Measurements from ENCODE around the gene RALGPS1. TPM values are rescaled to one million over a fixed set of nuclear protein-coding genes. Genes with fewer than 3 reads are reported as not detected.

RALGPS1 gene
- total RNA-seq, 1 experiment from 2014 or later: 3.3 TPM

DNA sequence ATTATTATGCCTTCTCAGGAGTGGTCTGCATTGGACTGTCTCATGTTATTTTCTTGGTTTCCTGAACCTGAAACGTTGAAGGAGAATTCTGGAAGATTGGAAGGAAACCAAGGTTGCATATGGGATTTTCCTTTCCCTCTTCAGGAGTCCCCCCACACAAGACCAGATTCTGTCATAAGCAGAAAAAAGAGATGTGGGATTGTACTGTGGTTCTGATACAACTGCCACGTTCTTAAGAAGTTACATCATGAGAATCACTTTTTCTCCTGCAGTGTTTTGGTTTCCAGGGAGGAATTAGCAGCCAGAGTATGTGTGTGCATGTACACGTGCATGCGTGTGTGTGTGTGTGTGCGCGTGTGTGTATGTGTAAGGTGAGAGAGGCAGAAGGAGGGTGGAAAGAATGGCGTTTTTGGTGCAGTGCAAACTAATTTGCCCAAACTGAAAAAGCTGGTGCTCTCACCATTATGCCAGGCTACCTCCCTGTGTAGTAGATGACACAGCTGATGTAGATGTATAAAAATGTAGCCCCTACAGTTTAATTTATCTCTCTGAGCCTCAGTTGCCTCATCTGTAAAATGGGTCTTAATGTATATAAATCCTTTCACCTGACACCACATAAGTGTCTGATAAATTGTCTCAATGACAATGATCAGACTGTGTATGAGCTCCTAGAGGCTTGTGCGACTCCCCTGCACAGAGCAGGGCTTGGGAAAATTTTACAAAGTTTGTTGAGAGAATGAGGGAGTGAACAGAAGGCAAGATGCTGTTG is 38.6 kb downstream of the RALGPS1 start:
- no peak for DNase-seq (ENCODE audit: extremely low read depth, low read depth)

DNA sequence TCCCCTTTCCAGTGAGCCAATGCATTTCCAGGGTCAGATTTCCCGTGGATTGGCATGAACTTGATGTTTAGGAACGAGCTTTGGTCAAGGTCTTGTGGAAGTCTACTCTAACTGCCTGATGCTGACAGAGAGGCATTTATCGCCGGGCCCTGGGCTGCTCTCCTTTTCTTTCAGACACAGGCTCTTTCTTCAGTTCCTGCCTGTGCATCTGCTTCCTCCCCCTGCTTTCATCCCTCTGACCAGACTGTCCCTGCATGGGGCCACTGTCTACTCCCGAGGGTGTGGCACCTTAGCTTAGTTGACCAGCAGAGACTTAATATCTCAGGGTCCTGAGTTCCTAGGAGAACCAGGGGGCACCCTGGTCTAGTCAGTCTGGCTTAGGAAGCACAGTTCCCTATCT is 41.2 kb downstream of the RALGPS1 start:
- DNase-seq (ENCODE audit: extremely low read depth, low read depth): no peak

DNA sequence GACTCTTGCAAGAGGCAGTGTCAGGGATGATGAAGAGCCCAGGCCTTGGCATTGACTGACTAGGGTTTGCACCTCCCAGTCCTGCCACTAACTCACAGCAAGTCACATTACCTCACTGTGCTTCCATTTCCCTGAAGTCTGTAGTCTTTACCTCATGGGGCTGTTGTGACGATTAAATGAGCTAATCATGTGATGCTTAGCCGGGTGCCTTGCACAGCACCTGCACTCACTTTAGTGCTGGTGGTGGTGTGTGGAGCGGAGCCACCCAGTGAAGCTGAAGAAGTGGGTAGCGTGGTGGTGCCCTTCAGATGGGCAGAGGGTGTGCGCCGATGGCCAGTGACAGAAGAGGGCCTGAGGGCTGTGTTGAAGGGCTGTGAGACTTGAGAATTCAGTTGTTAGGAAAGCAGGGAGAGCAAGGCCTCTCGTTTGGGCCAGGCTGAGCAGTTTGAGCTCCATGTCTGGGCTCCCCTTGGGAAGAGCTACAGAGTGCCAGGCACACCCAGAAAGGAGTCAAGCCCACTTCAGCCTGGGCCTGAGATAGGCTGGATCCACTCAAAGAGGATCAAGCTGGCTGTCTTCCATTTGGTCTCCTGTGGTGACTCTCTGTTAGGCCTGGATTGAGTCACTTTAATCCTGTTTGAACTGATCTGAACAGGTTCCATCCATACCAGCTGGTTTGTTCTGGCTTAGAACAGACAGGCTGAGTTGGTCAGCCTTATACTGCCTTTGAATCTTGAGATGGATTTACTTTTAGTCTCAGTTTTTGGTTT is 42.5 kb downstream of the RALGPS1 start:
- DNase-seq (ENCODE audit: extremely low read depth, low read depth): no peak

DNA sequence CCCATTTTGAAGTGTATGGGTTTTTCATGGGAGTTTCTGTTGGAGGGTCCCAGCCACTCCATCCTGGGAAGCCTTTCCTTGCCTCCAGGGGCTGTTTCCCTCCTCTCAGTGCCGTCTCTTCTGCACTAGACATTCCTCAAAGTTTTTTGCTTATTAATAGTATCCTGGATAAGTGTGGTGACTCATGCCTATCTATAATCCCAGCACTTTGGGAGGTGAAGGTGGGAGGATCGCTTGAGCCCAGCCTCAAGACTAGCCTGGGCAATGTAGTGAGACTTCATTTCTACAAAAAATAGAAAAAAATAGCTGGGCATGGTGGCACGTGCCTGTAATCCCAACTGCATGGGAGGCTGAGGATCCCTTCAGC is 43.1 kb downstream of the RALGPS1 start:
- DNase-seq (ENCODE audit: extremely low read depth, low read depth): no peak

DNA sequence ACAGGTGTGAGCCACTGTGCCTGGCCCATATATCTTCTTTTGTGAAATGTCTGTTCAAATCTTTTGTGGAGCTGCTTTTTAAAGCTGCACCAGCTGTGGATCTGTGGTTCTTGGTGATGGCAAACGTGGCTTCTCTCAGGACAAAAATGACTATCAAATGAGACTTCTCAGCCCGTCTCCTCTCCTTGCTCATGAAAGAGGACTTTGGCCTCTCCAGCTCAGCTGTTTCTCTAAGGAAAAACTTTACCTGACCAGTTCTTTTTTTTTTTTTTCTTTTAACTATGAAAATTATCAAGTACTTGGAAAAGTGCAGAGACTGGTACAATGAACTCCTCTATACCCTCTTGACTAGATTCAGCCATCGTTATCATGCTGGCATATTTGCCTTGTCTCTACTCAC is 44.8 kb downstream of the RALGPS1 start:
- no peak for DNase-seq (ENCODE audit: extremely low read depth, low read depth)

DNA sequence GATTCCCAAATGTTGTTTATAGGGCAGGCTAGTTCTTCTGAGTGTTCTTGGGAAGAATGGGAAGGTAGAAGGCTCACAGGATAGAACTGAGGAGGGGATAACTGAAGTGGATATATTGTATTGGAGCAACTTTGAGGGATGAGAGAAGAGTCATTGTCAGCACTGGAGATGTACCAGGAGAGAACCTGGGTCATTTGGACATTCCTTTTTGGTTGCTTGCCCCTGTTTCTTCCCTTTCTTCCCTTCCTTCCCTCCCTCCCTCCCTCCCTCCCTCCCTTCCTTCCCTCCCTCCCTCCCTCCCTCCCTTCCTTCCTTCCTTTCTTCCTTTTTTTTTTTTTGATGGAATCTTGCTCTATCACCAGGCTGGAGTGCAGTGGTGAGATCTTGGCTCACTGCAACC is 45.3 kb downstream of the RALGPS1 start:
- DNase-seq (ENCODE audit: extremely low read depth, low read depth): no peak

DNA sequence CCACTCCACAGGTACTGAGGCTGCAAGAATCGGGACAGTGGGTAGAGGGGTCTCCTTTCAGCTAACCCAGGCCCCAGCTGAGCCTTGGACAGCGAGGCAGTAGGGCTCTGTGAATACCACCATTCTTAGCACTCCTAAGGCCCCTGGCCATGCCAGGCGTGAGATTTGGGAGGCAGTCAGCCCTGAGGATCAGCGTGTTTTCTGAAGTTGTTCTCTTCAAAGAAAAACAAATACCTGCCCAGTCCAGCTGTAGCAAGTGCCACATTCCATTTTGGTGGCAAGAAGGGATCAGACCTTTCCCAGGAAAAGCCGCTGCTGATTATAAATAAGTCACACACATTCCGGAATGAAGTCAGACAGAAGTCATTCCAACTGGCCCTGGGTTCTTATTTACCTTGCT is 47.8 kb downstream of the RALGPS1 start:
- DNase-seq (ENCODE audit: extremely low read depth, low read depth): no peak

DNA sequence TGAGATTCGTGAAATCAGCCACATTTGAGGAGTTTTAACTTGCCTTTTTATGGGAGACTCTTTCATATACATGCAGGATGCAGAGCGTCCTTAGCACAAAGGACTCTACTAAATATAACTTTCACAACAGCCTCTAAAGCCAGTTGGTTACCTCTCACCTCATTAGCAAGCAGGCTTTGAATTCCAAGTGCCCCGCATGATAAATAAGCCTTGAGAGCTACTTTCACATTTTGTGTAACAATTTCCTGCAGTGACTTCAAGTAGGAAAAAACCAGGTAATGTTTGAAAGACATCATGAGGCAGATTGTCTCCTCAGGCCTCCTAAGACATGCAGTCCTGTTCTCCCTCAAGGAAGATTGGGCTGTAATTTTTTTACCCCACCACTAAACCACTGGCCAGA is 50.5 kb downstream of the RALGPS1 start:
- no peak for DNase-seq (ENCODE audit: extremely low read depth, low read depth)

DNA sequence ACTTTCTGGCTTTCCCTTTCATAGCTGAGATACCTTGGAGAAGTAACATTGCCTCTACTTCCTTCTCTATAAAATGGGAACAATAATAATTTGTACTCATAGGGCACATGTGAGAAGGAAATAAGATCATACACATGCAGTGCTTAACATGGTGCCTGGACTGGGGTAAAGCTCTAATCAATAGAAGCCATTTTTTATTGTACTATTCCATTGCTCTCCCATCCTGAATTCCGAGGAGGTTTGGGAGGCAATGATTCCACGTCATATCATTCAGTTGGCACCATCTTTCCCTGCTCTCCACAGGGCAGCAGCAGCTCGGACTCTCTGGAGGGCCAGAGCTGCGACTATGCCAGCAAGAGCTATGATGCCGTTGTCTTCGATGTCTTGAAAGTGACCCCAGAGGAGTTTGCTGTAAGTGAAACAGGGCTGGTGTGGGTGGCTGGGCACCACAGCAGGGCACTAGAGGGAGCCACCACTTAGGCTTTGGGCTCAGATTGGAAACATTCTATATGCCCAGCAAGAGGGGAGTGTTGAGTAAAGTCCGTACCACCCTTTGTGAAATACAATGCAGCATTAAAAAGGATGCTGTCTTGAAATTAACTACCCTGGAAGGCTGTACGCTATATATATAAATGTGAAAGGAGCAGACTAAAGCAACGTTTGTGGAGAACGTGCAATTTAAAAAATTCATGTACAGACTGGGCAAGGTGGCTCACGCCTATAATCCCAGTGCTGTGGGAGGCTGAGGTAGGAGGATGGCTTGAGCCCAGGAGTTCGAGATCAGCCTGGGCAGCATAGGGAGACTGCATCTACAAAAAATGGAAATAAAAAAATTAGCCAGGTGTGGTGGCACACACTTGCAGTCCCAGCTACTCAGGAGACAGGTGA is 51.2 kb downstream of the RALGPS1 start:
- peak; percentile 72 for DNase-seq (ENCODE audit: extremely low read depth, low read depth)

DNA sequence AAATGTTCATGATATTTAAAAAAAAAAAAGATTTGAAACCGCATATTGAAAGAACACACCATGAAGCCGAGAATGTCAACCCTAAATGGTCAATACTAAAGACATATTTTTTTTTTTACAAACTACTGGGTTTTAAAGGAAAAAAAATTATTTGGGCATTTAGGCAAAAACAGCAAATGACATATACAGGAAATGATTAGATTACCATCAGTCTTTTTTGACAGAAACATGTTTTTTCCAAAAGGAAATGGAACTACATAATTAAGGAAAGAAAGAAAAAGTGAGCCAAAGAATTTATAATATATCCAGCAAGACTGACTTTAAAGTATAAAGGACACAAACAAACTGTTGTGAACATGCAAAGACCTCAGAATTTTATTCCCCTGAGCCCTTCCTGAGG is 56.7 kb downstream of the RALGPS1 start:
- no peak for DNase-seq (ENCODE audit: extremely low read depth, low read depth)

DNA sequence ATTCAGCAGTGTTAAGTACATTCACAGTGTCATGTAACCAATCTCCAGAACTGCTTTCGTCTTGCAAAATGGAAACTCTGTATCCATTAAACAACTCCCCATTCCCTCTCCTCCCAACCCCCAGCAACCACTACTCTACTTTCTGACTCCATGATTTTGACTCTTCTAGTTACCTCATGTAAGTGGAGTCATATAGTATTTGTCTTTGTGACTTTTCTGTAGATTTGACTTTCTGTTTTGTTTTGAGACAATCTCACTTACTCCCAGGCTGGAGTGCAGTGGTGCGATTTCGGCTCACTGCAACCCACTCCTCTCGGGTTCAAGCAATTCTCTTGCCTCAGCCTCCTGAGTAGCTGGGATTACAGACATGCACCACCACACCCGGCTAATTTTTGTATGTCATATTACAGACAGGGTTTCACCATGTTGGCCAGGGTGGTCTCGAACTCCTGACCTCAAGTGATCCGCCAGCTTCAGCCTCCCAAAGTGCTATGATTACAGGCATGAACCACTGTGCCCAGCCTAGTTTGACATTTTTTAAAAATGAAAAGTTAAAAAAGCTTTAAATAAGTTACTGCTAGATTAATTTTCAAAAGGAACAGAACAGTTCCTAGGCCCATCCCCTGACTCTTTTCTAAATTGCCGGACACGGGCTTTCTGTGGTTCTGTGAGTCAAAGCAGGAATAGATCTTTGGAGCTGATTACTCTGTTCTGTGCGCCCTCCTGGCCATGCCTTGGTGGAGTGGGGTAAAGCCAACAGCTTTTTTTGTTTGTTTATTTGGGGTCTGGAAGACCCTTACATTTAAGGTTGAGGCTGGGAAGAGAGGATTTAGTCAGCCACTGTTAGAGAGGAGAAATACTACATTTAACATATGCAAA is 59.3 kb downstream of the RALGPS1 start:
- DNase-seq (ENCODE audit: extremely low read depth, low read depth): no peak

DNA sequence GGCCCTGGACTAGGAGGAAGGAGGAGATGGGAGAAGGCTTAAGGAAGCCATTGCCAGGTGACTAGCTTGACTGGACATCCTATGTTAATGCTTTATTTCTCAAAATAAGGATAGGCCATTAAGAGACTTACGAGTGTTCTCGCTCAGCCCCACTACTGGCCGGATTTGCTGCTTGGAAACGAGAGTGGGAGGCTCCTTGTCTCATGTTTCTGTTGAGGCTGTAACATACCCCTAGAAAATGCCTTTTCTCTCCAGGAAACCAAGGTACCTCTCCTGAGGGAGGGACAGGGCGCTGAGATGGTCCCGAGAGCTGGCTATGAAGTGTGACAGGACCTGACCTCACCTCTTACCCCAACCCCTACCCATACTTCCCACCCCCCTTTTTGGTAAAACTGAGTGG is 60.0 kb downstream of the RALGPS1 start:
- no peak for DNase-seq (ENCODE audit: extremely low read depth, low read depth)

DNA sequence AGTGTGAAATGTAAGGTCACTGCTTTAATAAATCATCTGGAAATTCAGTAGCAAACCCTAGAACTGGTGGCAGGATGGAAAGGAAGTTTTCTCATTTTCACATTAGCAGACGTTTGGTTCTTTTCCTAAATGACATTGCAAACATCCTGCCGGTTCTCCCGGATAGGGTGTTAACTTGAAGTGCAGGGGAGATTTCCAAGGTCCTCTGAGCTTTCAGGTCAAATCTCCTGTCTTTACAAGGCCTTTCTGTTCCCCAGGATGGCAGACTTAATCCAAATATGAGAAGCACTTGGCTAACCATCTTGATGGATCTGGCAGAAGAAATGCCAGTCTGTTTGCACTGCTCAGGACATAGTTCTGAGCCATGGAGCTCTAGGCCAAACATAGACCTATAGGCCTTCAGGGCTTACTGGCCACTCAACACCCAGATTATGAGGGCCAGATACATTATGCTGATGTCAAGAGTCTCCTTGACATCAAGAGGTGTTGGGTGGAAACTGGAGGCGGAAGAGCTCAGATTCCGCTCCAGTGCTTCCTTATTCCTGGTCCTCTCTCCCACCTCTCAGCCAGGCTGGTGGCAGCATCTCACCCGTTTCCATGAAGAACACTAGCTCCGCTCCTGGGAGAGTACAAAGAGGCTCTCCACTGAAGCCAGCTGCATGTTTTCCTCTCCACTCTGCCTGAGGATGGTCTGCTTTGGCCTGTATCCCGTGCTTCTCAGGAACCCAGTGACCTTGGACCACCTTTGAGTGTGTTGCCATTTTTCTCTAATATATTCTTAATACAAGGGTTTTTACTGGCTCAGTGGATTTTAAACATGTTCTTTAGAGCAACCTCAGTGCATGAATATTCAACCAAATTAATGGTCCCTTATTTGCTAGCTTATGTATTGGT is 61.0 kb downstream of the RALGPS1 start:
- no peak for DNase-seq (ENCODE audit: extremely low read depth, low read depth)

DNA sequence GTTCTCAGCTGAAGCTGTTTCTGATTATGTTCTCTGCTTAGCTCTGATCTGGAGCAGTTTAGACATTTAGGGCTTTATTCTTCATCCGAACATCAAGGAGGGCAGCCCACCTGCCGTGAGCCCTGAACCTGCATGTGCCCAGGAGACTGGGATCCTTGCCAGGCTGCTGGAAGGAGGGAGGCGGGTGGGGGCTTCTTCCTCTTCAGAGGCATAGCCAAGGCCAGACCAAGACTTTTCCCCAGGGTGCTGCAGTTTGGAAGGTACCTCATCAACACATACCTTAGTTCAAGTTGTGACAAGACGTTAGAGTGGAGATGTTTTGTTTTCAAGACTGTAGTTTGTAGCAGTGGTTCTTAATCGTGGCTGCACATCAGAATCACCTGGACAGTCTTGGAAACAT is 64.9 kb downstream of the RALGPS1 start:
- no peak for DNase-seq (ENCODE audit: extremely low read depth, low read depth)

DNA sequence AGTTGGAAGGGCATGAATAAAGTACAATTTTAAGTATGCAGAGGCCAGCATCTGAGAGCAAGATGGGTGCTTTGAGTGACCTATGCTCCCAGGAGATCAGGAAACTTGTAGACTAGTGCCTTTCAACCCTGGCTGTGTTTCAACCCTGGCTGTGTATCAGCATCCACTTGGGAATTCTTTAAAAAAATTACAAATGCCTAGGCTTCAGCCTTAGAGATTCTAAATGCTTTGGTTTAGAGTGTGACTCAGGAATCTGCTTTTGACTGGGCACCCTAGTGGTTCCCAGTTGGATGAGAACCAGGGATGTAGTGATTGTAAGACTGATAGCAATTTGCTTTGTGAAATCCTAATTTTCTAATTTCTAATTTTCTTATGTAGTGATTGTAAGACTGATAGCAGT is 65.6 kb downstream of the RALGPS1 start:
- DNase-seq (ENCODE audit: extremely low read depth, low read depth): no peak

DNA sequence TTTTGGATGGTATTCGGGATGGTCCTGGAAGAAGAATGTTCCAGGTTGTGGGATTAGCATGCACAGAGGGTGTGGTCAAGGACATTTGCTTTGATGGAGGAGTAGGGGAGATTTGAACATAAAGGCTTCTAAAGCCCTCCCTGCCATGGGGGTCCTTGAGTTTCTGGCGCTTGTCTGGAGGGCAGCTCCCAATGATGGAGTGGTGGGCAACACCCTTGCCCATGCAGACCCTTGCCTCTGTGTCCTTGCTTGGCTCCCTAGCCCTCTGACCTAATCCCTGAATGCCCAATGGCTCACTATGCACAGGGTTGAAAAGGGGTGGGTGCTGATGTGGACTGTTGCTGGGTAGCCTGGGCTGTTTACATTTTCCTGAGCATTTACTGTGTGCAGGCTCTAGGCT is 66.6 kb downstream of the RALGPS1 start:
- DNase-seq (ENCODE audit: extremely low read depth, low read depth): no peak

DNA sequence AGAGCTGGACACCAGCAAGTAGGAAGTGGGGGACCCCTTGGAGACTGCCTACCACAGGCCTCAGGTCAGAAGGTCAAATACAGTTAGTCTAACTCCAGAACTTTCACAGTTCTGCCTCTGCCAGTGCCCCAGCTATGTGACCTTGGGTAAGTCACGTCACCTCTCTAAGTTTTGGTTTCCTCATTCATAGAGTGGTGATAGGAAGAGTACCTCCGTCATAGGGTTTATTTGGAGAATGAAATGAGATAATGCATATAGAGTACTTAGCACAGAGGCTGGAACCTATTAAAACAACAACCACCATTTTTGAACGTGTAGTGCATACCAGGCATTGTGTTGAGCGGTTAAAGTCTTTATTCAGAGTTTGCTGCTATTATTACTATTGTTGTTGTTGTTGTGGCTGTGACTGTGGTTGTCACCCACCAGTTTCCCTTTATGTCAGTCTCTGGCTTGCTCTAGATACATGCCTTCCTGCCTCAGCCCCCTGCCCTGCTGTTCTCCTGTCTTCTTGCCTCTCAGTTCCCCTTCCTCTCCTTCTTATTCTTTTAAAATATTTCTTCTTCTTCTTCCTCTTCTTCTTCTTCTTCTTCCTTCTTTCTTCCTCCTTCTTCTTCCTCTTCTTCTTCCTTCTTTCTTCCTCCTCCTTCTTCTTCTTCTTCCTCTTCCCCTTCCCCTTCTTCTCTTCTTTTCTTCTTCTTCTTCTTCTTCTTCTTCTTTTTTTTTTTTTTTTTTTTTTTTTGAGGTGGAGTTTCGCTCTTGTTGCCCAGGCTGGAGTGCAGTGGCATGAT is 67.8 kb downstream of the RALGPS1 start:
- DNase-seq (ENCODE audit: extremely low read depth, low read depth): no peak

DNA sequence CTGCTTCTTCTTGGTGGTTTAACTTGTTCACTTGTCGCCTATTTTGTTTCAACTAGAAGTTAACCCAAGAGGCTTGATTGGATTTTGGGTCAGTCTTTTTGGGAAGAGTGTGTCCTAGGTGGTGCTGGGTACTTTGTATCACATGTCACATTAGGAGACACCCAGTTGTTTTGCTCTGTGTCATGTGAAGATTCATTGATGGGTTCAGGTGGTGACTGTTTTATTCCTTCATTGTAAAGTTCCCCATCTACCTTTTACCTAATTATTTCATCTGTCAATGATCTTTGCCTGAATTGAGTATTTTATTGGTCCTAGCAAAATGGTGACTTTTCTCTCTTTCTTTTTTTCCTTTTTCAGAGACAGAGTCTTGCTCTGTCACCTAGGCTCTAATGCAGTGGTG is 69.2 kb downstream of the RALGPS1 start:
- DNase-seq (ENCODE audit: extremely low read depth, low read depth): no peak

DNA sequence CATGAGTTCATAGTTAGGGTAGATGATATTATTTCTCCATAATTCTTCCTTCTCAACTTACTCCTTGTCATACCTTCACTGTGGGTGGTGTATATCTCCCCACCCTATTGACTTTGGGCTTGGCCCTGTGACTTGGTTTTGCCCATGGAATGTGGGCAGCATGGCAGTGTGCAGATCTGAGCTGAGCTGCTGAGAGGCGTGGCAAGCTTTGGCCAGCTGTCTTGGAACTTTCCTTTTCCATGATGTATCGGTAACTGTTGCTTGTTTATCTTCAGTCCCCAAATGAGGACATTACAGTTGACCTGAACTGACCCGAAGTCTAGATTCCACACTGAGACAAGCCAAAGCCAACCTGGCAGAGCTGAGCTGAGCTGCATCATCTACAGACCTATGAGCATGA is 70.4 kb downstream of the RALGPS1 start:
- no peak for DNase-seq (ENCODE audit: extremely low read depth, low read depth)

All from NCI-H460 (cell line).